ENCODE measurements around the gene CTSO. TPM values are rescaled to one million over a fixed set of nuclear protein-coding genes. Genes with fewer than 3 reads are reported as not detected.
"Not testable (repeated sequence)": the region's sequence is repeated elsewhere in the genome, so short reads cannot be mapped to it uniquely, and the experiment has no call there.

CTSO gene
- total RNA-seq, 1 donor from 2014 or later = 24.5 TPM

GRCh38 chr4:155906554-155907247, 47.0 kb downstream of the CTSO start:
- DNase-seq = peak; percentile 90

DNA sequence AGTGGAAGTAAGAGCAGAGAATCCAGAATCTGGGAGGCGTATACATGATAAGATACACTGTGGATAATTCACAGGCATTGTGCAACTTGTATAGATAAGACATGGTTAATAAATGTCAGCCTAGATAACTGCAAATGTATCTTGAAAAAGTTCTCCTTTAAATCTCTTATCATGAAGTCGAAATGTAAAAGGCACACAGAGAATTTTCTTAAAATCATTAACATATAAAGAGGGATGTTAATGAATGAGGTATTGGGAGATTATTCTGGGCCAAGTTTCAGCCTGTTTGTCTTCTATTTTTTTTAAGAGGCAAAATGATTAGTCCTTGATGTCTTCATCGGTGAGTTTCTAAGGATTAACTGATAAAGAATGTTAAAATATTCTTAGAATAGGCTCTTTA, 49.3 kb downstream of the CTSO start:
- DNase-seq = no peak

GRCh38 chr4:155903453-155903852, 50.2 kb downstream of the CTSO start, which contains the start of gene TDO2:
TSS of gene TDO2 (plus strand) at chr4:155903696. CDS start at chr4:155903759, 63 bp downstream.
- DNase-seq = peak; percentile 16

DNA sequence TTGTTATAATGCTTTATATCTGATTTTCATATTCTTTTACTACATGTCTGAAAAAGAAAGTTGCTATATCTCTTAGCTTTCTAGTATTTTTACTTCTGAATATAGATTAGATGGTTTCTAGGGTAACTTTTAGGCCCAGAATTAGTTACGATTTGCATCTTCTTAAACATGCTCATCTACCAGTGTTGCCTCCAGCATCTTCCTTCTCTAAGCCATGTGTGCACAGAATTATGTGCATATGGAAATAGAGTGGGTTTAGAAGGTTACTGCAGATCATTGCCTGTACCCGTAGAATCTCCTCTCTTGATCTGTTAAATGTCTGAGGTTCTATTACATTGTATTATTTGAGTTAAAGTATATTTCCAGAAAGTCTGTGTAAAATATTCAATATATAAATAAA, 52.7 kb downstream of the CTSO start:
- no peak for DNase-seq

- peak; percentile 2 for DNase-seq
Measured at GRCh38 chr4:155900381-155900780, 53.3 kb downstream of the CTSO start.

GRCh38 chr4:155899891-155900290, 53.8 kb downstream of the CTSO start:
- DNase-seq = no peak

DNA sequence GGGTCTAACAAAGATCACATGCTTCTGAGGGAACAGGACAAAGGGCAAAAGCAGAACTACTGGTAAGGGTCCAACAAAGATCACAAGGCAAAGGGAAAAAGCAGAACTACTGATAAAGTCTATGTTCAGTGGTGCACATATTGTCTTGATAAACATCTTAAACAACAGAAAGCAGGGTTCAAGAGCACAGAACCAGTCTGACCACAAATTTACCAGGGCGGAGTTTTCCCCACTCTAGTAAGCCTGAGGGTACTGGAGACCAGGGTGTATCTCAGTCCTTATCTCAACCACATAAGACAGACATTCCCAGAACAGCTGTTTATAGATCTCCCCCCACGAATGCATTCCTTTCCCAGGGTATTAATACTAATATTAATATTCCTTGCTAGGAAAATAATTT, 55.3 kb downstream of the CTSO start:
- DNase-seq = not testable (repeated sequence)

GRCh38 chr4:155891058-155891457, 62.6 kb downstream of the CTSO start:
- DNase-seq = no peak

- DNase-seq = no peak
Measured at GRCh38 chr4:155889946-155890345, 63.7 kb downstream of the CTSO start.

DNA sequence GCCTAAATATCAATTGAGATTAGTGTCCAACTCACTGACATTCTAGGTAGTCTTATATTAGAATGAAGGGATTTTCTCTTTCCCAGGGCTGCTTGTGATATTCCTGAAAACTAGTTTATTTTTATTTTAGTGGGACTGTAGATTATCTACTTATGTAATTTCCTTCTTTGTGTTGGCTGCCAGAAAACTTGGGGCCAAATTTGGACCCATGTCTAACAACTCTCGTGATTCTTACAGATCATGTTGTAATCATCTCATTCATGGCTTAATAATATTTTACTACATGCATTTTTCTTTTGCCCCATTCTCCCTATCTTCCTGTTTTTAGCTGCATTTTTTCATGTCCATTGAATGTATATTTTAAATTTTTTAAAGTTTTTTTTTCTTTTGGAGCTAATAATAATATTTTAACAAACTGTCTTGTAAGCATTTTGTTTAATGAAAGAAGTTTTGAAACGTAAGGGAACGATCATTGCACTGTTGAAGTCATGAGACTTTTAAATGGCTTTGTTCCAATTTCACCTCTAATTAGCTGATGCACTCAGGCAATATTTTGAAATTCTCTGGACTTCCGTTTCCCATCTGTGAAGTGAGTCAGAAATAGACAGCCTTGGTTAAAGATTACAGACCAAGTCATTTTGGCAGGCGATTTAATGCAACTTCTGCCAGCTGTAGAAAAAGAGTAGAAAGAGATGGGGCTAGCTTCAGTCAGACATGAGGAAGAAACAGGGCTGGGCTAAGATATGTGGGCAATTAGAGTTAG, 64.5 kb downstream of the CTSO start:
- DNase-seq = peak; percentile 4

GRCh38 chr4:155887847-155888570, 65.7 kb downstream of the CTSO start:
- DNase-seq = no peak

DNA sequence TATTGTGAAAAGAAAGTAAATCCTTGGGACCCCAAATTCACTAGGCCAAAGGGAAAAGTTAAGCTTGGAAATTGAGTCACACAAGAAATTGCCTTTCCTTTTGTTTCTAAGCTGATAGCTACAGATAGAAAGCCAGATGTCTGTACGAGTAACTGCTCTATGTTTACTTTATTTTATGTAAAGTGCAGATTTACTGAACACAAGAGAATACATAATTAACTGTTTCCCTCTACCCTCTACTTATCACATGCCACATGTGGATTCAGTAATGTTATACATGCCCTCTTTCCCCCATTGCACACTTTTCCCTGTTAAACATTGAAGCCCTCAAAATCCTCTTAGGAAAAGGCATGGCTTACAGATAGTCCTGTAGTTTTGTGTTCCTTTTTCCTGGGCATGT, 66.6 kb downstream of the CTSO start:
- DNase-seq = no peak

DNA sequence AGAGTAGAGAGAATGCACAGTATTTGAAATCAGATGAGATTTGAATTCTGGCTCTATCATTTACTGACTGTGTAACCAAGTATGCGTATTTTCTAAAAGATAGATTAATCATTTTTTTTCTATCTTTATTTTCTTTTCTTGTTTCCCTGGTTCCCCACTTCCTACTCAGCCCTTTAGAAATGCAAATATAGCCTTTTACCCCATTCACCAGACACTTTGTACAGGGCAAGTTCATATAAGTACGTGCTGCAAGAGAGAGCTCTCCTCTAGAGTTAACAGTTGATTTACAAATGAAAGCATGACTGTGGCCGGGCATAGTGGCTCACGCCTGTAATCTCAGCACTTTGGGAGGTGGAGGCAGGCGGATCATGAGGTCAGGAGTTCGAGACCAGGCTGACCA, 68.0 kb downstream of the CTSO start:
- no peak for DNase-seq

DNA sequence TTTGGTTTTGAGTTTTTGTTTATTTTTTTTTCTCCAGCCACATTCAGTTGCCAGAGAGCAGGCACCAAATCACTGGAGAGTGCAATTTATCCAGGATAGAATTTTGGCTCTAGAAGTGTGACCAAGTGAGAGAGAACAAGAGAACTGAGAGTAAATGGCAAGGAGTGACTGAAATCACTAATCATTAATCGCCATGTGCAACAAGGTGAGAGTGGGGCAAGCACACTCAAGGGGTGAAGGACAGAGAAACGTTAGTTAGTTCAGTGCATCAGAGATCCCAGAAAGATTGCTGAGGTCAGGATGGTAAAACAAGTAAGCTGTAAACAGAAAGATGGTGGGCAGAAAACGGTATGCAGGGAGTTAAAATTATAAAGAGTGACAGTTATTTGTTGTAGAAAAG, 69.8 kb downstream of the CTSO start:
- no peak for DNase-seq

DNA sequence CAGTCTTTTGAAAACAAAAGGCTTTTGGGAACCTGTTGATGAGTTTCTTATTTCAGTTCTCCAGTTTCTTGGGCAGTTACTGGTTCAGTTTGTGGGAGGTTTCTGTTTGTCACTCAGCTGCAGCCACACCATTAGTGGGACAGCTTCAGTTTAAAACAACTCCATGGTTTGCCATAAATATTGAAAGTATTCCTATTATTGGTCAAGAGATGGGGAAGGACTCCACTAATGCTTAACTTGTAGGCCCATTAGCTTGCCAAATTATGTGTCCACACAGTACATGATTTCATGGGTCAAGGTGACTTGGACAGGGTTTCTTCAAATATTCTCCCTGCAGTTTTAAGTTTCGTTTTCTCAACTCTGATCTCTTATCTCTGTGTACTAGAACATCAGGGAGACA, 72.1 kb downstream of the CTSO start:
- no peak for DNase-seq

DNA sequence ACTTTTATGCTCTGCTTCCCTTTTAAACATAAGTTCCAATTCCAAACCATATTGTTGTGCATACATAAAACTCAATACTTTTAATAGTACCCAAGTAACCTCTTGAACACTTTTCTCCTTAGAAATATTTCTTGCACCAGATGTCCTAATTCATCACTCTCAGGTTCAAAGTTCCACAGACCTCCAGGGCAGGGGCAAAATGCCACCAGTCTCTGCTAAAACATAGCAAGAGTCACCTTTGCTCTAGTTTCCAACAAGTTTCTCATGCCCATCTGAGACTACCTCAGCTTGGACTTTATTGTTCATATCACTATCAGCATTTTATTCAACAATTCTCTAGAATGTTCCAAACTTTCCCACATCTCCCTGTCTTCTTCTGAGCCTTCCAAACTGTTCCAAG, 73.9 kb downstream of the CTSO start:
- DNase-seq = no peak

- DNase-seq = no peak
Measured at GRCh38 chr4:155878611-155879010, 75.1 kb downstream of the CTSO start.

DNA sequence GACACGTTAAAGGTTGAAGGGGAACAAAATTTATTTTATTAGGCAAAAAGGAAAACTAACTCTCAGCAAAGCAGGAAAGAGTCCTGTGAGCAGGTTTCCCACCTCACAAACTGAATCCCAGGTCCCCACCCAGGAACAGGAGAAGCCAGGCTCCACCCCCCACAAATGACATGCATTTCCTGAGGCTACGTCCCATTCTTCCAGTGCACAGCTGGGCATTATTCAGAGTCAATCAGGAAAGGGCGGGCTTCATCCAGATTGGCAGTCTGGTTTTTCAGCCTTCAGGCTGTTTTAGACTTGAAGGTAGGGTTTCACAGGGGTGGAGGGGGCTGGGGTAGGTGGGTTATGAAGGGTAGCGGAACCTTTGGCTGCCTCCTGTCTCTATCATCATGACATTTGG, 75.7 kb downstream of the CTSO start:
- no peak for DNase-seq

DNA sequence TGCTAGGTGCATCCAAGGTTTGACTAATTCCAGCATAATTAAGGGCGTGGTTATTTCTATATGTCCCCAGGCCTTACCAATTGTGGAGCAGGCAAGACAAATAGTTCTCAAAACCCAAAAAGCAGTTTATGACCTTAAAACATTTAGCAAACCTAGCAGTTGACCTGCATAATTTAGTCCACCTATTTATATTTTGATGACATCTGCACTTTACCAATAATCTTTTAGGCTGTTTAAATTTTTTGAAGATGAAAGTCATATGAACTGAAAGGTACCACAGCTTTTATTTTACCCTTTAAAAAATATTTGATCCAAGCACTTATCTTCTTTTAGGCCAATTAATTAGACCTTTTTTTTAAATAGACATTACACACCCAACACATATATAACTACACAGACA, 77.8 kb downstream of the CTSO start:
- DNase-seq = no peak

Data from tongue (tissue), 2 donors.